Uterus (tissue), 2 donors: Measurements from ENCODE around the gene ORC5.

Experiments
- CTCF ChIP-seq, 4 experiments: fragments of 200-600 bp in 2 of 4; fragments of 450-650 bp in 2 of 4; sonication (generic) in 2 of 4; IDR thresholded peaks; one replicate each; pipeline ENCODE4 v1.5.1; 2016 to 2019; ENCODE audit warnings: antibody characterized with exemption in 4 of 4, mild to moderate bottlenecking in 2 of 4, moderate library complexity in 1 of 4
- POLR2A ChIP-seq, 2 donors: fragments of 450-650 bp; IDR thresholded peaks; one replicate each; pipeline ENCODE4 v1.6.1; 2016; ENCODE audit warnings: antibody characterized with exemption in 2 of 2, mild to moderate bottlenecking in 1 of 2, moderate library complexity in 1 of 2

GRCh38 chr7:104137511-104137910 lies 70.3 kb downstream of the ORC5 start:
- TF ChIP-seq CTCF (IDR thresholded peaks at IDR 0.05) (no peak), POLR2A (IDR thresholded peaks at IDR 0.05) (no peak)
